Midbrain (tissue), 1 donor: ENCODE results near the gene CALCB.

ENCODE experiments used
- DNase-seq: peaks from one replicate; lab custom pipeline; 2025; lab: John Stamatoyannopoulos, UW

CALCB gene

GRCh38 chr11:15118431-15118830 is 45.0 kb downstream of the CALCB start:
- no peak for DNase-seq

- DNase-seq = no peak
Measured at GRCh38 chr11:15119352-15119751, 46.0 kb downstream of the CALCB start.

- DNase-seq = no peak
Measured at GRCh38 chr11:15119826-15120225, 46.4 kb downstream of the CALCB start.

- no peak for DNase-seq
Measured at GRCh38 chr11:15123849-15124248, 50.5 kb downstream of the CALCB start.

DNA sequence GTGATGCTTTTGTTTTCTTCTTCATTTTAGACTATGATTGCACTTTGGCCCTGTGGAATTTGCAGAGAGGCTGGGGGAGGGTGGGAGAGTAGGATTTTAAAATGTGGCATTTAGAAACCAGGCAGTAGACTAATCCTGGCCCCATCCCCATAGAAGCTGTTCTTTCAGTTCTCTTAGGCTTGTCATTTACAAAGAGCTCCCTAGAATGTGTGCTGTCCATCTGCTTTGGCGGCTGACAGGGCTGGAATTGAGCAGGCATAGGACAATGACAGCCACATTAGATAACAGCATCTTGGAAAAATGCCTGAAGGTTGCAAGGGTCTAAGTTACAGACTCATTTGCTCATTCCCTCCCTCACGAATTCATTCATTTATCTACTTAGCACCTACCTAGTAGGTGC is 51.1 kb downstream of the CALCB start:
- DNase-seq = no peak

- no peak for DNase-seq
Measured at GRCh38 chr11:15127341-15127740, 53.9 kb downstream of the CALCB start.
